ENCODE results near the gene FRG2. TPM values are rescaled to one million over a fixed set of nuclear protein-coding genes. Genes with fewer than 3 reads are reported as not detected.

FRG2 gene
- total and polyA plus RNA-seq, 12 donors: not detected

GRCh38 chr4:190018201-190018920 is 8.7 kb downstream of the FRG2 start:
- WGBS, 4 donors: 11 to 21% (median 15%) methylated on average over 19 to 38 of the region's 38 CpGs
- no peak overlapping the region for H3K27ac ChIP-seq
- TF ChIP-seq POLR2A (IDR thresholded peaks at IDR 0.05) (no peak), CTCF (IDR thresholded peaks at IDR 0.05) (no peak)
- no peaks in the 10 kb centered on the region for H3K9me3 ChIP-seq (replicated peaks in 1 of 3)
- no peak for DNase-seq
- no peaks in the 10 kb centered on the region for H3K36me3 ChIP-seq (replicated peaks in 1 of 2)
- peaks cover 34% of the 10 kb centered on the region for H3K27me3 ChIP-seq
- H3K4me3 ChIP-seq: no peak overlapping the region
- no peaks in the 10 kb centered on the region for H3K4me1 ChIP-seq (replicated peaks in 1 of 2)
- intact Hi-C loops (cut with DNase I): no loop called here

GRCh38 chr4:190017357-190018200 is 9.5 kb downstream of the FRG2 start:
- Histone ChIP-seq H3K27ac (no peak overlapping the region), H3K4me1 (replicated peaks in 1 of 2) (no peaks in the 10 kb centered on the region), H3K9me3 (replicated peaks in 1 of 3) (no peaks in the 10 kb centered on the region), H3K36me3 (replicated peaks in 1 of 2) (no peaks in the 10 kb centered on the region), H3K27me3 (peaks cover 32% of the 10 kb centered on the region), H3K4me3 (no peak overlapping the region)
- DNase-seq: no peak
- WGBS, 4 donors: 7 to 45% (median 10%) methylated on average over 7 to 62 of the region's 62 CpGs
- intact Hi-C loops (cut with DNase I): no loop called here
- TF ChIP-seq POLR2A (IDR thresholded peaks at IDR 0.05) (no peak), CTCF (IDR thresholded peaks at IDR 0.05) (no peak)

- DNase-seq: no peak
- H3K4me3 ChIP-seq: no peak overlapping the region
- peaks cover 31% of the 10 kb centered on the region for H3K27me3 ChIP-seq
- H3K27ac ChIP-seq: no peak overlapping the region
- no peaks in the 10 kb centered on the region for H3K4me1 ChIP-seq (replicated peaks in 1 of 2)
- WGBS, 4 donors: 20 to 29% (median 28%) methylated on average over 27 to 43 of the region's 43 CpGs
- no peaks in the 10 kb centered on the region for H3K9me3 ChIP-seq (replicated peaks in 1 of 3)
- TF ChIP-seq CTCF (IDR thresholded peaks at IDR 0.05) (no peak), POLR2A (IDR thresholded peaks at IDR 0.05) (no peak)
- H3K36me3 ChIP-seq (replicated peaks in 1 of 2): no peaks in the 10 kb centered on the region
- intact Hi-C loops (cut with DNase I): no loop called here
Measured at GRCh38 chr4:190016369-190017289, 10.4 kb downstream of the FRG2 start.

Data from adrenal gland (tissue), 12 donors.